Activated T-helper 9 cell treated with anti-CD3 and anti-CD28 coated beads, Interleukin-2, amount 50 U/mL, for 16 hours (primary cell): ENCODE data around the gene NDUFS6.
"Not testable (repeated sequence)": the region's sequence is repeated elsewhere in the genome, so short reads cannot be mapped to it uniquely, and the experiment has no call there.

ENCODE experiments used
- DNase-seq: peaks from one replicate; pipeline ENCODE4 v3.0.0-alpha.2; 2020; ENCODE audit warnings: low read depth

The NDUFS6 gene

DNA sequence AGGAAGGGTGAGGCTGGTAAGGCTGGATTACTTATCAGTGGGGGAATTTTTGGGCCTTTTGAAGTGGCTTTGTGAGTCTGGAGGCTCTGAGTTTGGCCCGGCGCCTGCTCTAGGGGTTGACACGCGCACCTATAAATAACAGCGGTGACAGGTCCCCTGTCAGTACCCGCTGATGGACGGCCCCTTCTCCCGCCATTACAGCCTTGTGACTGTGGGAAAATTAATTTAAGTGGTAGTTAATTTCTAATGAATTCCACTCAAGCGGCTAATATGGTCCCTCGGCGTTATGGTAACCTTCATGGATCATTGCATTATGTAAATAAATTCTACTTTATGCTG lies 18.0 kb upstream of the NDUFS6 start:
- DNase-seq: no peak

DNA sequence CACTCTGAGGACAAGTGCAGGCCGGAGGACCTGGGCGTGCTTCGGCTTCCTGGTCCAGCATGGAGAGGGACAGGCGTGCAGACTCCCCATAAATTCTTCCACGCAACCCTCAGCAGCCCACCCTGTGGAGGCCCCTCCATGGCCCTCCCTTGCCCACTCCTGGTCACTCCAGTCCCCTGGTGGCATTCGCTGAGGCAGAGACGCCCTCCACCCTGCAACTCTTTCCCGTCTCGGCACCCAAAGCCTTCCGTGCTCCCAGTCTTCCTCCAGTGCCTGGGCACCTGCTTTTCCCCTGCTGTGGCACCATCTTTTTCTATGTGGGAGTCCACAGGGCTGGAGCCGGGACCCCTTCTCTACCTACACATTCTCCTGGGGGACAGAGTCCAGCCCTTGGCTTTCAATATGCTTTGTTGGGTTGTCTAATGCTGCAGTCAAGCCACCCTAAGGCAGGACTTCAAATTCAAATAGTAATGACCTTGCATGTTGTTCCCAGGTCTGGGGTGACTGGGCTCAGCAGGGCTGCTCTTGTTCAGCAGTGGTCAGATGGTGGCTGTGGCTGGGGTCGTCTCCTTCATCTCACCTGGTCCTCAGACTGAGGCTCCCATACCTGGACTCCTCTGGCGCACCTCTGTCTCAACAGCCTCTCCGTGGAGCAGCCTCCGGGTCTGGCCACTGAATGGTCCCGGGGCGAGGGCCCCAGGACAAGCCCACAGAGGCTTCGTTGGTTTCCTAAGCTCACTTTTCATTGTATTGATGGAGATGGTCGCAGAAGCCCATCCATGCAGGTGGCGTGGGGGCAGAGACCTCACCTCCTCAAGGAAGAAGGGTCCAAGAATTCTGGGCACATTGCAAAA lies 16.8 kb upstream of the NDUFS6 start:
- no peak for DNase-seq

DNA sequence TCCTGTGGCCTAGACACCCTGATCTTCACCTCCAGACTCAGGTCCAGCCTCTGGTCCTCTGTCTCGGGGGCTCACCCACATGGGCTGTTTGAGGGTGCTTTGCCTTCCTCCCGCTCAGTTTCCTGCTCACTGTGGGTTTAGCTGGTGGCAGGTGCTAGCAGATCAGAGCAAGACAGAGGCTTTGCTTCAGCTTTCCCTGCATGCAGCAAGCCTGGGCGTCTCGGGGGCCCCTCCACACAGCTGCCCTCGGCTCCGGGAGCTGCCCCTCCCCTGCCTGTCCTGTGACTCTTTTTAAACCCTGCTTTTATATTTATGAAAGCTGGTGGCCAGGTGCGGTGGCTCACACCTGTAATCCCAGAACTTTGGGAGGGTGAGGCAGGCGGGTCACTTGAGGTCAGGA lies 16.1 kb upstream of the NDUFS6 start:
- DNase-seq: no peak

DNA sequence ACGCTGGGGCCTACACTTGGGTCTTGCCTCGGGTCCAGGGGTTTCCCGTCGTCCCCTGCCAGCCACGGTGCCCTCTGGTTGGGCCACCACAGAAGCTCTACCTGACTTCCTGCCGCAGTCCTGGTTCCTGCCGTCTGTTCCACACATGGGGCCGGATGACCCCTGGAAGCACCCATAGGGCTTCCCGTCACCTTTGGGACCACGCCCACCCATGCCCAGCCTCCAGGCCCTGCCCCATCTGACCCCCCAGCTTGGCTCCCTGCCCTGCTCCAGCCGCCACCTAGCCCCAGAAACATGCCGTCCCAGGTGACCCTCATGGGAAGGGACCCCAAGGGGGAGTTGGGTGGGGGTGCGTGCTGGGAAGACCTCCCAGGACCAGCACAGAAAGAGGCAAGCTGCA lies 15.2 kb upstream of the NDUFS6 start:
- DNase-seq: no peak

DNA sequence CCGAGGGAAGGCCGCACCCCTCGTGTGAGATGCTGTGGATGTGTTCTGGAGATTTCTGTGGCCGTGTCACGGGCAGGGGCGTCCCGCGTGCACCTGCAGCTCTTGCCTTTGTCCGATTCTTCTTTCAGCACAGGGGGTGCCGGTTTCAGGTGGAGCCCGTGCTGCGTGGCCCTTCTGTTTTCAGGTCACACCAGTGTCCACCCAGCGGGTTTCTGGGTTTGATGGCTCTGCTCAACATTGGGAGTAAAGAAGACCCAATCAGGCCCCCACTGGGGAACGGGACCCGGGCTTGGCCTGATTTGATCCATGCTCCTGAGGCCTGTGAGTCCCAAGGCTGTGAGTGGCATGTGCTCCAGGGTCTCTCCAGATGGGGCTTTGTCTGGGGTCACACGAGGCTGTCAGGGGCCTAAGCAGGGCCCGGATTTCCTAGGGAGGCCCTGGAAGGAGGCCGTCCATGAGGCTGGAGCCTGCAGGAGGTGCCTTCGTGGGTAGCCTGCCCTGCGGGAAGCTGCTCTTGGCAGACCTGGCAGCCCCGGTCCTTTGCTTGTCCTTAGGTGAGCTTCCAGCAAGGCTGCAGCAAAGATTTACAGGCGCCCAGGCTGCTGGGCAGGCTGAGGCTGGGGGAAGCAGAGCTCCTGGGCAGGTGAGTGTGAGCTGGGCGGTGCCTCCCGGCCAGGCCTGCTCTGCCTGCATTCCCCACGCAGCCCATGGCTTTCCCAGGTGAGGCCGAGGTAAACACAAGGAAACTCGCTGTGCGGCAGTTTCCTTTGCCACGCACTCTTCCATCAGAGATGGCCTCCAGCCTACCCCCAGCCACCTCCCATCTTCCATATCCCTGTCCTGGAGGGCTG lies 14.4 kb upstream of the NDUFS6 start:
- DNase-seq: no peak

DNA sequence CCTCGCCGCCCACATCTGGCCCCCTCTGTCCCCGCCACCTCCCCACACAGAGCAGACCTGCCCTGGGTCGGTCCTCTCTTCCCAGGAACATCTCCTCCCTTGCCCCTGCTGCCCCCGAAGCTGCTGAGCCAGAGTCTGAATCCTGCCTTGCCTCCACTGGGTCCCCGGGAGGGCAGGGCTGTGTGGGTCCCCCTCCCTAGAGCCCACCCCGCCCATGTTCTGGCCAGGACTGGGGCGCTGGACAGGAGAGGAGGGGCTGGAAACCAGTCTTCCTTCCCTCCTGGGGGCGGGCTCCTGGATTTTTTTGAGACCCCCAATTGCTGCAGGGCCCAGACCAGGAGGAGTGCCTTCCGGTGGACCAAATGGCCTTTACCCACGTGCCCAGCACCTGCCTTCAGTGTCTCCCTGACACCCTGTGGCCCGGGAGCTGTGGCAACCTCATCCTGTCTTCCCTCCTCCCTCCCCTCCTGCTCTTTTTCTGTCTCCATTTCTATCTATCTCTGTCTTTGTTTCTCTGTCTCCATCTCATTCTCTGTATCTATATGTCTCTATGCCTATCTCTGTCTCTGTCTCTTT lies 13.6 kb upstream of the NDUFS6 start:
- no peak for DNase-seq

DNA sequence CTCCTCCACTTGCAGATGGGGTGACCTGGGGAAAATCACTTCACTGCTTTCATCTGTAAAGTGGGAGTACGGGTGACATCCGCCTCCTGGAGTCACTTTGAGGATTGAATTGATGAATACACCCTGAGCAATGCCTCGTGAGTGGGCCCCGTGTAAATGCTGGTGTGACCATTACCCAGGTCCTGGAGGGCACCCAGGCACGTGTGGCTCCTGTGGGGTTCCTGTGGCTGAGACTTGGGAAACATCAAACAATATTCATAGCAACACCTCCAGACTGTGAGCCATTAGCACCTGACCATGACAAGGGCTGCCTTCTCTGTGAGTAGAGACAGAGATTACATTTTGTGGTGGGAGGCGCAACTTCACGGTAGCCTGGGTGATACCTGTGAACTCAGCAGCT lies 13.0 kb upstream of the NDUFS6 start:
- no peak for DNase-seq

DNA sequence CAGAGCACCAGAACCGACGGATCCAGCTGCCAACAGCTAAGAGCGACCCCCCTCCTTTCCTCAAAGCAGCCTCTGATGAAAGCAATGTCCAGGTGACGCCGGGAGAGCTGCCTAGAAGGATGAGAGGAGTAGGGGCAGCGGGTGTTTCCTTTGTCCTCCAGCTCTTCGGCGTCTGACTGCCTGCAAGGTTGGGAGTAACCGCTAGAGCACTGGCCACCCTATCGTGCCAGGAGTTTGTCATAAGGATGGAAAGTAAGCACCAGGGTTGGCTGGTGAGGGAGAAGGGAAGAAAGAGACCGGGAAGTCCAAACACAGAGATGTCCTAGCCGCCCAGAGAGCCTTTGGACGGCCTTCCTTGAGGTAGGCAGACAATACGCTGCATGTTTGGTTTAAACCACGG lies 12.4 kb upstream of the NDUFS6 start:
- DNase-seq: no peak

DNA sequence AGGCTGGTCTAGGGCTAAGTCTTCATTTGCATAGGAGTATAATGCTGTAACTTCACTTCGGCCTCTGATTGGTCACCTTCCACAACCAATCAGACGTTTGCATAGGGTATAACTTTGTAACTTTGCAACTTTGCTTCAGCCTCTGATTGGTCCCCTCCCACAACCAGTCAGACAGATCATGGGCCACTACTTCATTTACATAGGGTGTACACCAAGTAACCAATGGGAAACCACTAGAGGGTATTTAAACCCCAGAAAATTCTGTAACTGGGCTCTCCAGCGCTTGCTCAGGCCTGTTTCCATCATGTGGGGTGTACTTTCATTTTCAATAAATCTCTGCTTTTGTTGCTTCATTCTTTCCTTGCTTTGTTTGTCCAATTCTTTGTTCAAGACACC lies 11.8 kb upstream of the NDUFS6 start:
- DNase-seq: not testable (repeated sequence)

GRCh38 chr5:1789834-1790471 lies 11.3 kb upstream of the NDUFS6 start:
- DNase-seq: no peak

DNA sequence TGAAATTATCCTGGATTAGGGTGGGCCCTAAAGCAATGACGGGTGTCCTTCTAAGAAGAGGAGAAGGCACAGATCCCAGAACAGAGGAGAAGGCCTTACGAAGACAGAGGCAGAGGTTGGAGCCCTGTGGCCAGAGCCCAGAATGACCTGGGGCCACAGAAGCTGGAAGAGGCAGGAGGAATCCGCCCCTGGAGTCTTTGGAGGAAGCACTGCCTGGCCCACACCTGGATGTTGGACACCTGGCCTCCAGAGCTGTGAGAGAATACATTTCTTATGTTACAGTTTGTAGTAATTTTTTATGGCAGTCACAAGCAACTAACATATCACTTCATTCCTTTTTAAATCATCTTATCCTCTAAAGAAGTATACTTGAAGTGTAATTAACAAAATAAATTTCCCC lies 10.0 kb upstream of the NDUFS6 start:
- no peak for DNase-seq

DNA sequence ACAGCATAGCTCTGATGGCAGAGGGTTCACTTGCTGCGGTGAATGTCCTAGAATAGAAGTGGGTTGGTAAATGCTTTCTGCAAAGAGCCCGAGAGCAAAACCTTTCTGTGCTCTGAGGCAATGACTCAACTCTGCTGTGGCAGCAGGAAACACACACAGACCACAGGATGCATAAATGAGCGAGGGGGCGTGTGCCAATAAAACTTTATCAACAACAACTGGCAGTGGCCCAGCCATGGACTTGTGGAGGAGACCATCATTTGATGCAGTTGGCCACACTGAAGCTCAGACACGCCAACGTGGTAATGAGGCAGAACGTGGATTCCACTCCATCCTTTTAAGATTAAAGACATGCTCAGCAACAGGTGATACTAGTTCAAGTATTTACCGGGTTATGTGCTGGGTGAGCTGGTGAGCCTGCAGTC lies 8.4 kb upstream of the NDUFS6 start:
- DNase-seq: peak; percentile 60

DNA sequence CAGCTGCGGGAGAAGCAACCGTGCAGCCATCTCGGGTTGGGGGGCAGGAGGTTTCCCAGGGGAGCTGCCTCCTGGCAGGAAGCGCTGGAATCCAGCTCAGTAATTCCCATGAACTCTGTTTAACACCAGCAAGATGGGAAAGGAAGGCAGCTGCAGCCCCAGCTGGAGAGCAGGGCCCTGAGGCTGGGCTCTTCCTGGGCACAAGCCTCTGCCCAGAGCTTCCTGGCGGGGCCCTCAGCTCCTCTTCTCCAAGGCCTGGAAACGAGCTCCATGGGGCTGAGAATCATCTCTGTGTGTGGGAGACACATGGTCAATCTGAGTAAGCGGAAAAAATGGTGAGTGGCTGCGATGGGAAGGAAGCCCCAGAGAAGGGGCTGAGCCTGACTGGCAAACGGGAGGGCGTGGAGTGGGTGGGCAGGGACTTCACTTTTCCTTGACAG lies 7.9 kb upstream of the NDUFS6 start:
- DNase-seq: peak; percentile 32

DNA sequence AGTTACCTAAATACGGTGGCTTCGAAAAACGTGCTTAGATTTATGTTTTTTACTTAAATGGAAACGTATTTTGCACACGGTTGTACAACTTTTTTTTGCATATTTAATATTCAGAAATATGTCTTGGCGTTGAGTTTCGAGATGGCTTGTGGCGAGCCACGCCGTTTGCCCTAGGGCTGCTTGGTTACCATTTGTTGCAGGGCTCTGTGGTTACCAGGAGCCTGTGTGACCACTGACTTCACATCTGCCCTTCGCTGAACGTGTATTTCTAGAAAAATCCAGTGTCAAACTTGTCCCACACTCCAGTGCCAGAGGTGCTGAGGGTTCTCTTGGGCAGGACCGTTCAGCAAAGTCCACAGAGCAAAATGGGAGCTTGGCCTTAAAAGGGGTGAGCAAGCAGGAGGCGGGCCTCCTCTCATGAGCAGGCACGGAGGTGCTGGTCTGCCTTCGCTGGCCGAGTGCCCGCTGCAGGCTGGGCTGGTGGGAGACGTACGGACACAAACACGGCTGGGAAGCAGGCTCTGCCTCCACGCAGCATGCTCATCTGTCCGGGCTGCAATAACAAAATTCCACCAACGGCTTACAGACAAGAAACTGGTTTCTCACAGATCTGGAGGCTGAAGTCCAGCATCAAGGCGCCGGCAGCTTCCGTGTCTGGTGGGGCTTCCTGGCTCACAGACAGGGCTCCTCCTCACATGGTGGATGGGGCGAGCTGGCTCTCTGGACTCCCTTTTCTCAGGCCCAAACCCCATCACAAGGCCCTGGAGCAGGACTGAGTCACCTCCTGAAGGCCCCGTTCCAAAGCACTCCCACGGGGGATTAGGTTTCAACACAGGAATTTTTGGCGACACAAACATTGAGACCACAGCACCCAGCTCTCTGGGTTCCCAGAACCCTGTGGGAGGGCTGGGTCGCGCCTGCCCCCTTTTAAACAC lies 7.0 kb upstream of the NDUFS6 start:
- no peak for DNase-seq

DNA sequence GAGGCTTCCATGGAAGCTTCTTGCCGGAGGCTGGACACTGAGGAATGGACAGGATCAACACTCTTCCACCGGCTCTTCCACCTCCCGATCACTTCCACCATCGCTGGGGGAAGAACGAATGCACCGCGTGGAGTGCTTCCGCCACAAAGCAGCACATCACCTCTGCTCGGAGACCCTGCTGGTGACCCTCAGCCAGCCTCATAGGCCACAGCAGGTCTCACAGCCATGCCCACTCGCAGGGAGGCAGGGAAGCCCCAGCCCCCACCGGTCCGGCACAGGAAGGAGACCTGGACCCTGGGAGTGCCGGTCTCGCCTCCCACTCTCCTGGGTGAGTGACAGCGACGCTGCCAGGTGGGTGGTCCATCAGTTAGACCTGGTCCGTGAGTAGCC lies 6.3 kb upstream of the NDUFS6 start:
- no peak for DNase-seq

DNA sequence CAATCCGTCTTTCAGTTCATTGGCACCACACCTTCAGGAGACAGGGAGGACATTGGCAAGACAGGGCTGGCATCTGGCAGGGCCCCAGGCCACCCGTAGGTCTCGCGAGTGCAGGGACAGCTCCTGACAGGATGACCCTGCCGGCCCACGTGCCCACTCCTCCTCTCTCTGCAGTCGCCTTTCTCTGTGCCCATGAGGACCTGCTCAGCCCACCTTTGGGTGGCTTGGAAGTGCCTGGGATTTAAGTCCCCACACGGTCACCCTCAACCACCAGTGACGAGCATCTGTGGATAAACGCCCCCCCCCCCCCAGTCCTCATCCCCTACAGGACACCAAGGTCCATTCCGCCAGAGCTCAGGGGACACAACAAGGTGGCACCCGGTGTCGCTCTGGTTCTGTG lies 5.7 kb upstream of the NDUFS6 start:
- DNase-seq: no peak

- no peak for DNase-seq
Observed at GRCh38 chr5:1795931-1796330, 5.3 kb upstream of the NDUFS6 start.

GRCh38 chr5:1796371-1797102 lies 4.7 kb upstream of the NDUFS6 start:
- no peak for DNase-seq

- DNase-seq: no peak
Observed at GRCh38 chr5:1797103-1797800, 4.0 kb upstream of the NDUFS6 start.

DNA sequence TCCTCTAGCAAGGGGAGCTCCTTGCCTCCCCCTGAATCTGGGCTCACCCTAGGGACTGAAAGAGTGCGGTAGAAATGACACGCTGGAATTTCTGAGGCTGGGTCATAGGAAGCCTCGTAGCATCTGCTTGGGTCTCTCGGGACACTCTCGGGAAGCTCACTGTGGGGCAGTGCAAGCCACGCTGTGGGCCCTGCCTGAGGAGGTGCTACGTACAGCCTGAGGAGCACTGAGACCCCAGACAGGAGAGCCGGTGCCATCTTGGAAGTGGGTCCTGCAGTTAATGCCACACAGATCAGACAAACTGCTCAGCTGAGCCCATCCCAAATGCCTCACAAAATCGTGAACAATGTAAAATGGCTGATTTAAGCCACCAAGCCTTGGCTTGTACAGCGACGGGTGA lies 3.4 kb upstream of the NDUFS6 start:
- no peak for DNase-seq
